SK-N-MC (cell line): ENCODE results near the gene SLC27A3.

Source experiments
- EZH2 ChIP-seq: fragments of 200-600 bp; sonication (generic); IDR thresholded peaks from one replicate; pipeline ENCODE4 v1.6.1; 2017; ENCODE audit warnings: antibody characterized with exemption
- FOXP2 ChIP-seq: optimal IDR thresholded peaks from 2 replicates; pipeline ENCODE3; 2011; ENCODE audit warnings: mild to moderate bottlenecking, moderate library complexity; ENCODE audit not compliant: insufficient read depth; ENCODE audit errors: extremely low read length, control extremely low read depth
- POLR2AphosphoS5 ChIP-seq: IDR thresholded peaks from 2 replicates; pipeline ENCODE4 v1.6.1; 2012; ENCODE audit warnings: mild to moderate bottlenecking, low read depth, low read length, borderline replicate concordance

- no peak for TF ChIP-seq POLR2AphosphoS5
- TF ChIP-seq EZH2: no peak
- no peak for TF ChIP-seq FOXP2
These were observed 10.9 kb upstream of the SLC27A3 start for GRCh38 chr1:153764310-153764709.
